H9 (cell line): Measurements from ENCODE around the gene SEC24C. TPM values are rescaled to one million over a fixed set of nuclear protein-coding genes. Genes with fewer than 3 reads are reported as not detected.
A peak's percentile ranks its signal among the peaks of the same experiment; 100 is the strongest.

Experiments
- DNase-seq: peaks from one replicate; pipeline ENCODE4 v3.0.0-alpha.2; 2017
- H2AFZ ChIP-seq: one replicate; pipeline ENCODE4 v1.6.1; 2013; ENCODE audit warnings: mild to moderate bottlenecking, low read length, control low read depth, moderate library complexity
- H2AK5ac ChIP-seq: 2 replicates; pipeline ENCODE4 v1.6.1; 2013; ENCODE audit warnings: low read length, control low read depth, mixed read lengths; ENCODE audit not compliant: insufficient read length
- H2BK120ac ChIP-seq: one replicate; pipeline ENCODE4 v1.6.1; 2013; ENCODE audit warnings: low read depth, mild to moderate bottlenecking, low read length, control low read depth, inconsistent platforms; ENCODE audit not compliant: poor library complexity, severe bottlenecking
- H2BK12ac ChIP-seq: 2 replicates; pipeline ENCODE4 v1.6.1; 2013; ENCODE audit warnings: low read length, control low read depth, mixed read lengths, low read depth; ENCODE audit not compliant: insufficient read length
- H2BK15ac ChIP-seq: 2 replicates; pipeline ENCODE4 v1.6.1; 2013; ENCODE audit warnings: low read depth, low read length, control low read depth
- H2BK20ac ChIP-seq: one replicate; pipeline ENCODE4 v1.6.1; 2013; ENCODE audit warnings: low read depth, mild to moderate bottlenecking, low read length, control low read depth, inconsistent platforms; ENCODE audit not compliant: poor library complexity, severe bottlenecking
- H2BK5ac ChIP-seq: 2 replicates; pipeline ENCODE4 v1.6.1; 2013; ENCODE audit warnings: low read length, control low read depth, mixed read lengths; ENCODE audit not compliant: insufficient read length
- H3K14ac ChIP-seq: 2 replicates; pipeline ENCODE4 v1.6.1; 2013; ENCODE audit warnings: low read length, control low read depth; ENCODE audit not compliant: insufficient read depth
- H3K18ac ChIP-seq: 2 replicates; pipeline ENCODE4 v1.6.1; 2013; ENCODE audit warnings: low read depth, mild to moderate bottlenecking, mixed read lengths, low read length, control low read depth; ENCODE audit not compliant: insufficient read length
- H3K23ac ChIP-seq: 2 replicates; pipeline ENCODE4 v1.6.1; 2013; ENCODE audit warnings: low read length, control low read depth, mixed read lengths, low read depth; ENCODE audit not compliant: insufficient read length
- H3K23me2 ChIP-seq: 2 replicates; pipeline ENCODE4 v1.6.1; 2013; ENCODE audit warnings: low read depth, mild to moderate bottlenecking, mixed read lengths, low read length, control low read depth; ENCODE audit not compliant: insufficient read length, poor library complexity, severe bottlenecking
- H3K27ac ChIP-seq: 2 replicates; pipeline ENCODE4 v1.5.1; 2013; ENCODE audit warnings: low read length, control low read depth, mixed read lengths, low read depth; ENCODE audit not compliant: insufficient read length
- H3K27me3 ChIP-seq: 2 replicates; pipeline ENCODE4 v1.6.1; 2013; ENCODE audit warnings: low read length, control low read depth, inconsistent platforms; ENCODE audit not compliant: insufficient read depth
- H3K4ac ChIP-seq: 2 replicates; pipeline ENCODE4 v1.6.1; 2013; ENCODE audit warnings: low read depth, mild to moderate bottlenecking, control low read depth, inconsistent platforms, low read length, moderate library complexity
- H3K4me1 ChIP-seq: 2 replicates; pipeline ENCODE4 v1.6.1; 2013; ENCODE audit warnings: low read length, control low read depth, inconsistent platforms; ENCODE audit not compliant: insufficient read depth
- H3K4me2 ChIP-seq: 2 replicates; pipeline ENCODE4 v1.6.1; 2013; ENCODE audit warnings: low read length, control low read depth, mixed read lengths; ENCODE audit not compliant: insufficient read length, insufficient read depth
- H3K56ac ChIP-seq: 2 replicates; pipeline ENCODE4 v1.6.1; 2013; ENCODE audit warnings: low read depth, mild to moderate bottlenecking, mixed read lengths, low read length, control low read depth; ENCODE audit not compliant: insufficient read length
- H3K79me1 ChIP-seq: 2 replicates; pipeline ENCODE4 v1.6.1; 2013; ENCODE audit warnings: low read depth, mild to moderate bottlenecking, moderate library complexity, low read length, control low read depth, inconsistent platforms; ENCODE audit not compliant: insufficient read depth, poor library complexity, severe bottlenecking
- H3K79me2 ChIP-seq: 2 replicates; pipeline ENCODE4 v1.6.1; 2013; ENCODE audit warnings: low read length, control low read depth, inconsistent platforms; ENCODE audit not compliant: insufficient read depth
- H3K9ac ChIP-seq: 2 replicates; pipeline ENCODE4 v1.6.1; 2013; ENCODE audit warnings: low read length, control low read depth, mixed read lengths; ENCODE audit not compliant: insufficient read length; ENCODE audit errors: extremely low read depth
- H3K9me3 ChIP-seq: one replicate; pipeline ENCODE4 v1.6.1; 2013; ENCODE audit warnings: low read depth, low read length, inconsistent platforms; ENCODE audit not compliant: control insufficient read depth
- H3T11ph ChIP-seq: one replicate; pipeline ENCODE4 v1.6.1; 2013; ENCODE audit warnings: mild to moderate bottlenecking, low read length, control low read depth, inconsistent platforms
- H4K20me1 ChIP-seq: one replicate; pipeline ENCODE4 v1.6.1; 2013; ENCODE audit not compliant: control insufficient read depth, insufficient read length, insufficient read depth
- H4K5ac ChIP-seq: 2 replicates; pipeline ENCODE4 v1.6.1; 2013; ENCODE audit warnings: low read depth, mild to moderate bottlenecking, mixed read lengths, low read length, control low read depth; ENCODE audit not compliant: insufficient read length
- H4K8ac ChIP-seq: replicated peaks from 2 replicates; pipeline ENCODE4 v1.6.1; 2013; ENCODE audit warnings: low read length, control low read depth, mixed read lengths, low read depth; ENCODE audit not compliant: insufficient read length
- H4K91ac ChIP-seq: 2 replicates; pipeline ENCODE4 v1.6.1; 2013; ENCODE audit warnings: low read depth, mild to moderate bottlenecking, moderate library complexity, mixed read lengths, low read length, control low read depth; ENCODE audit not compliant: insufficient read length
- H3K27ac Mint-ChIP-seq, 3 experiments: 2 replicates in 2 of 3; 3 replicates in 1 of 3; pipeline ENCODE4 v1.8.0; 2020 to 2021; ENCODE audit warnings: mixed read lengths in 3 of 3, mild to moderate bottlenecking in 1 of 3, moderate library complexity in 1 of 3
- H3K27me3 Mint-ChIP-seq: 2 replicates; pipeline ENCODE4 v1.8.0; 2021; ENCODE audit warnings: low read depth, mild to moderate bottlenecking, moderate library complexity, mixed read lengths
- H3K36me3 Mint-ChIP-seq, 3 experiments: 2 replicates in 2 of 3; 3 replicates in 1 of 3; pipeline ENCODE4 v1.8.0; 2020 to 2021; ENCODE audit warnings: low read depth in 3 of 3, mixed read lengths in 3 of 3; ENCODE audit not compliant: insufficient read depth in 1 of 3
- H3K4me1 Mint-ChIP-seq, 2 experiments: 2 replicates each; pipeline ENCODE4 v1.8.0; 2020; ENCODE audit warnings: mixed read lengths in 2 of 2
- H3K4me3 Mint-ChIP-seq, 2 experiments: 2 replicates in 1 of 2; 3 replicates in 1 of 2; pipeline ENCODE4 v1.8.0; 2020 to 2021; ENCODE audit warnings: mild to moderate bottlenecking in 2 of 2, mixed read lengths in 2 of 2, moderate library complexity in 1 of 2
- H3K9me3 Mint-ChIP-seq, 2 experiments: 2 replicates in 1 of 2; 3 replicates in 1 of 2; pipeline ENCODE4 v1.8.0; 2020; ENCODE audit warnings: mild to moderate bottlenecking in 2 of 2, mixed read lengths in 2 of 2, moderate library complexity in 1 of 2
- WGBS: extraction: QIAGEN DNeasy Blood & Tissue Kit; methylation state at CpG from one replicate; pipeline ENCODE4 v1.1.7; 2013; ENCODE audit warnings: missing lambda C conversion rate, low lambda C conversion rate, mixed read lengths; ENCODE audit not compliant: insufficient read length; ENCODE audit errors: extremely low coverage; 5-methylcytosine and 5-hydroxymethylcytosine counted together
- total RNA-seq: library from RNA; stranded (reverse); gene quantifications from 2 replicates; pipeline ENCODE4 v1.2.1, GENCODE V29; 2021
- TF ChIP-seq, protein P1 (sequence below): fragments of 200-600 bp; sonication (generic); conservative IDR thresholded peaks from 3 replicates; pipeline ENCODE4 v1.8.0; 2021; ENCODE audit warnings: antibody characterized with exemption, mild to moderate bottlenecking

The SEC24C gene
- total RNA-seq, 1 experiment from 2014 or later, result 62.4 TPM

DNA sequence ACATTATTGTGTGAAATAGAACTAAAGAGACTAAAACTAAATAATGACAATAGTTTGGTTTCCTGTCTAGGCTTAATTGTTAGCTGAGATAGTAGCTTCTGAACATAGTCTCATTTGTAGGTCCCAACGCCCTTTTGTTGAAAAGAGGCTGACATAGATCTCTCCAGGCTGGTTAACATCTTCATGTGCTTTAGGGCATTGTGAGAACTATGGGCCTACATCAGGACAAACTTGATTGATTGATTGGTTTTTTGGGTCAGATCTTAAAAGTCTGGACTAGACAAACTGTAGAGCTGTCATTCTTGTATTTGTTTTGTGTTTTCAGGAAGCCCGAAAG lies 38.5 kb downstream of the SEC24C start:
- no peak overlapping the region for H2BK12ac ChIP-seq
- Mint-ChIP-seq H3K4me1 (peaks cover 35 to 37% of the 10 kb centered on the region in 2 experiments), H3K36me3 (peaks cover 8 to 21% (median 16%) of the 10 kb centered on the region in 3 experiments; a peak in 6 of 7 replicates), H3K4me3 (peak overlapping the region; percentile 99), H3K9me3 (no peaks in the 10 kb centered on the region), H3K27me3 (no peaks in the 10 kb centered on the region), H3K27ac (no peak overlapping the region; a peak in 3 of 7 replicates)
- H3K23me2 ChIP-seq, result peaks cover 11% of the 10 kb centered on the region
- H3K79me2 ChIP-seq, result peaks cover 13% of the 10 kb centered on the region; the same call in 1 of the 2 replicates
- H4K91ac ChIP-seq, result no peak overlapping the region
- no peak overlapping the region for H3K23ac ChIP-seq
- H4K20me1 ChIP-seq, result no peaks in the 10 kb centered on the region
- H2BK5ac ChIP-seq, result no peak overlapping the region
- H3T11ph ChIP-seq, result no peak overlapping the region
- H2AFZ ChIP-seq, result no peak overlapping the region
- H3K9me3 ChIP-seq, result no peaks in the 10 kb centered on the region
- H3K56ac ChIP-seq, result no peak overlapping the region
- no peak overlapping the region for H2BK120ac ChIP-seq
- no peak overlapping the region for H3K18ac ChIP-seq
- peak overlapping the region; percentile 87 for H3K9ac ChIP-seq
- H3K4me1 ChIP-seq, result peaks cover 2% of the 10 kb centered on the region; the same call in 1 of the 2 replicates
- H3K27me3 ChIP-seq, result no peaks in the 10 kb centered on the region
- H3K14ac ChIP-seq, result no peak overlapping the region
- H2BK15ac ChIP-seq, result no peak overlapping the region
- no peak overlapping the region for H2AK5ac ChIP-seq
- H4K5ac ChIP-seq, result no peak overlapping the region
- WGBS, result no CpG with 5 or more reads among the region's 2 CpGs
- H3K79me1 ChIP-seq, result peaks cover 11% of the 10 kb centered on the region
- no peak overlapping the region for H3K4ac ChIP-seq
- peak overlapping the region; percentile 99 for H3K4me2 ChIP-seq
- no peak overlapping the region for H2BK20ac ChIP-seq
- TF ChIP-seq, protein P1, sequence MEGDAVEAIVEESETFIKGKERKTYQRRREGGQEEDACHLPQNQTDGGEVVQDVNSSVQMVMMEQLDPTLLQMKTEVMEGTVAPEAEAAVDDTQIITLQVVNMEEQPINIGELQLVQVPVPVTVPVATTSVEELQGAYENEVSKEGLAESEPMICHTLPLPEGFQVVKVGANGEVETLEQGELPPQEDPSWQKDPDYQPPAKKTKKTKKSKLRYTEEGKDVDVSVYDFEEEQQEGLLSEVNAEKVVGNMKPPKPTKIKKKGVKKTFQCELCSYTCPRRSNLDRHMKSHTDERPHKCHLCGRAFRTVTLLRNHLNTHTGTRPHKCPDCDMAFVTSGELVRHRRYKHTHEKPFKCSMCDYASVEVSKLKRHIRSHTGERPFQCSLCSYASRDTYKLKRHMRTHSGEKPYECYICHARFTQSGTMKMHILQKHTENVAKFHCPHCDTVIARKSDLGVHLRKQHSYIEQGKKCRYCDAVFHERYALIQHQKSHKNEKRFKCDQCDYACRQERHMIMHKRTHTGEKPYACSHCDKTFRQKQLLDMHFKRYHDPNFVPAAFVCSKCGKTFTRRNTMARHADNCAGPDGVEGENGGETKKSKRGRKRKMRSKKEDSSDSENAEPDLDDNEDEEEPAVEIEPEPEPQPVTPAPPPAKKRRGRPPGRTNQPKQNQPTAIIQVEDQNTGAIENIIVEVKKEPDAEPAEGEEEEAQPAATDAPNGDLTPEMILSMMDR, result no peak
- no peak overlapping the region for H3K27ac ChIP-seq
- no peak overlapping the region for H4K8ac ChIP-seq
- no peak for DNase-seq
